ENCODE results near the gene ELOVL5.

Gene ELOVL5

GRCh38 chr6:53300656-53301551 lies 47.8 kb downstream of the ELOVL5 start:
- no peaks in the 10 kb centered on the region for H3K9me2 ChIP-seq (ENCODE audit: low read depth, low read length)
- no peak overlapping the region for H3K4me3 ChIP-seq (ENCODE audit: low read depth, low read length, poor library complexity, severe bottlenecking)
- H3K9ac ChIP-seq (ENCODE audit: low read length) = no peak overlapping the region
- no peaks in the 10 kb centered on the region for H3F3A ChIP-seq (ENCODE audit: insufficient read depth, low read length)
- no peaks in the 10 kb centered on the region for H3K27me3 ChIP-seq (ENCODE audit: insufficient read depth, low read length)
- peaks cover 55% of the 10 kb centered on the region for H3K4me1 ChIP-seq (ENCODE audit: insufficient read depth, low read length, severe bottlenecking)
- peak overlapping the region; percentile 7 for H3K27ac ChIP-seq (ENCODE audit: low read depth, low read length, poor library complexity, severe bottlenecking)
- H3K36me3 ChIP-seq (ENCODE audit: insufficient read depth, low read length) = no peaks in the 10 kb centered on the region
- no peaks in the 10 kb centered on the region for H4K20me1 ChIP-seq (ENCODE audit: insufficient read depth, low read length)
- H3K79me2 ChIP-seq (ENCODE audit: insufficient read depth, low read length) = peaks cover 82% of the 10 kb centered on the region
- no peak for TF ChIP-seq EZH2 (IDR thresholded peaks at IDR 0.05; ENCODE audit: borderline replicate concordance, low read length)
- TF ChIP-seq, protein P1, sequence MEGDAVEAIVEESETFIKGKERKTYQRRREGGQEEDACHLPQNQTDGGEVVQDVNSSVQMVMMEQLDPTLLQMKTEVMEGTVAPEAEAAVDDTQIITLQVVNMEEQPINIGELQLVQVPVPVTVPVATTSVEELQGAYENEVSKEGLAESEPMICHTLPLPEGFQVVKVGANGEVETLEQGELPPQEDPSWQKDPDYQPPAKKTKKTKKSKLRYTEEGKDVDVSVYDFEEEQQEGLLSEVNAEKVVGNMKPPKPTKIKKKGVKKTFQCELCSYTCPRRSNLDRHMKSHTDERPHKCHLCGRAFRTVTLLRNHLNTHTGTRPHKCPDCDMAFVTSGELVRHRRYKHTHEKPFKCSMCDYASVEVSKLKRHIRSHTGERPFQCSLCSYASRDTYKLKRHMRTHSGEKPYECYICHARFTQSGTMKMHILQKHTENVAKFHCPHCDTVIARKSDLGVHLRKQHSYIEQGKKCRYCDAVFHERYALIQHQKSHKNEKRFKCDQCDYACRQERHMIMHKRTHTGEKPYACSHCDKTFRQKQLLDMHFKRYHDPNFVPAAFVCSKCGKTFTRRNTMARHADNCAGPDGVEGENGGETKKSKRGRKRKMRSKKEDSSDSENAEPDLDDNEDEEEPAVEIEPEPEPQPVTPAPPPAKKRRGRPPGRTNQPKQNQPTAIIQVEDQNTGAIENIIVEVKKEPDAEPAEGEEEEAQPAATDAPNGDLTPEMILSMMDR (IDR thresholded peaks at IDR 0.05; ENCODE audit: low read length) = no peak
- H3K4me2 ChIP-seq (ENCODE audit: low read length) = peak overlapping the region; percentile 15; the same call in 1 of the 2 replicates
- no peaks in the 10 kb centered on the region for H3K9me3 ChIP-seq (ENCODE audit: low read length)
- no peak overlapping the region for H2AFZ ChIP-seq (ENCODE audit: low read length)

DNA sequence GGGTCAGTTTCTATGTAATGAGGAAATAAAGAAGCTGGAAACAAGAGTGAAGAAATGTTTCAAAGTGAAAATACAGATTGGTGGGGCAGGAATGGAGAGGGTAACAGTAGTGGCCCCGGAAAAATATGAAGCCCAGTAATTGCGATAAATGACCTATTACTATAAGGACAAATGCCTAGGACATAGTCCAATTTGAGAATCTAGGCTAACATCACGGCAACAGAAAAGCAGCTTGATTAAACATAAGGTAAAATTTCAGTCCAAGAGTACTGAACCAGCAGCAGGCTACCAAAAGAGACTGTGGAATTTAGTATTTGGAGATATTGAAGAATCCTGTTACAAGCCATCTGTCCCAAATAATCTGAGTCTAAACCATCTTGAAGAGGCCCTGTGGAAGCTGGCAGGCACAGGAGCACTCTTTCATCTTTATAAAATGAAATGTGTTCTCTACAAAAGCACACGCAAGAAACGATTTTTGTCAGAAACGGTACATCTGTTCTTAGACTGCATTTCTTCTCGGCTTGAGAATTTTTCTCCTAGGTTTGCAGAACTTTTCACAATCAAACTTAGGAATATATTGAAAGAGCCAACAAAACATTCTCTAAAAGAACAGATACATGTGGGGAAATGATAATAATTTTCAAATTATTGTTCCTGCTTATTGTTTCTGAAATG lies 49.3 kb downstream of the ELOVL5 start:
- TF ChIP-seq, protein P1 (IDR thresholded peaks at IDR 0.05; ENCODE audit: low read length) = no peak
- no peak for TF ChIP-seq EZH2 (IDR thresholded peaks at IDR 0.05; ENCODE audit: borderline replicate concordance, low read length)
- Histone ChIP-seq H3K36me3 (ENCODE audit: insufficient read depth, low read length) (peaks cover 11% of the 10 kb centered on the region; the same call in 1 of the 2 replicates), H3K4me2 (ENCODE audit: low read length) (no peak overlapping the region), H3K9ac (ENCODE audit: low read length) (no peak overlapping the region), H3F3A (ENCODE audit: insufficient read depth, low read length) (no peaks in the 10 kb centered on the region), H3K9me2 (ENCODE audit: low read depth, low read length) (no peaks in the 10 kb centered on the region), H4K20me1 (ENCODE audit: insufficient read depth, low read length) (no peaks in the 10 kb centered on the region), H3K9me3 (ENCODE audit: low read length) (no peaks in the 10 kb centered on the region), H3K79me2 (ENCODE audit: insufficient read depth, low read length) (peaks cover 87% of the 10 kb centered on the region), H3K27me3 (ENCODE audit: insufficient read depth, low read length) (no peaks in the 10 kb centered on the region), H2AFZ (ENCODE audit: low read length) (no peak overlapping the region), H3K4me3 (ENCODE audit: low read depth, low read length, poor library complexity, severe bottlenecking) (no peak overlapping the region), H3K27ac (ENCODE audit: low read depth, low read length, poor library complexity, severe bottlenecking) (no peak overlapping the region), H3K4me1 (ENCODE audit: insufficient read depth, low read length, severe bottlenecking) (peaks cover 55% of the 10 kb centered on the region)

- H3K9me2 ChIP-seq (ENCODE audit: low read depth, low read length) = no peaks in the 10 kb centered on the region
- no peaks in the 10 kb centered on the region for H3K9me3 ChIP-seq (ENCODE audit: low read length)
- H3K27me3 ChIP-seq (ENCODE audit: insufficient read depth, low read length) = no peaks in the 10 kb centered on the region
- H3K79me2 ChIP-seq (ENCODE audit: insufficient read depth, low read length) = peaks cover 64% of the 10 kb centered on the region
- no peaks in the 10 kb centered on the region for H4K20me1 ChIP-seq (ENCODE audit: insufficient read depth, low read length)
- peaks cover 33% of the 10 kb centered on the region for H3K4me1 ChIP-seq (ENCODE audit: insufficient read depth, low read length, severe bottlenecking)
- no peak overlapping the region for H3K27ac ChIP-seq (ENCODE audit: low read depth, low read length, poor library complexity, severe bottlenecking)
- TF ChIP-seq EZH2 (IDR thresholded peaks at IDR 0.05; ENCODE audit: borderline replicate concordance, low read length) = no peak
- TF ChIP-seq, protein P1 (IDR thresholded peaks at IDR 0.05; ENCODE audit: low read length) = no peak
- no peak overlapping the region for H3K9ac ChIP-seq (ENCODE audit: low read length)
- H3K4me3 ChIP-seq (ENCODE audit: low read depth, low read length, poor library complexity, severe bottlenecking) = no peak overlapping the region
- no peak overlapping the region for H3K4me2 ChIP-seq (ENCODE audit: low read length)
- H3F3A ChIP-seq (ENCODE audit: insufficient read depth, low read length) = no peaks in the 10 kb centered on the region
- H2AFZ ChIP-seq (ENCODE audit: low read length) = no peak overlapping the region
- peaks cover 25% of the 10 kb centered on the region; the same call in 1 of the 2 replicates for H3K36me3 ChIP-seq (ENCODE audit: insufficient read depth, low read length)
These were observed 51.7 kb downstream of the ELOVL5 start for GRCh38 chr6:53297004-53297403.

Data from OCI-LY1 (cell line).